ENCODE measurements around the gene ABCB9. TPM values are rescaled to one million over a fixed set of nuclear protein-coding genes. Genes with fewer than 3 reads are reported as not detected.
"Not testable (repeated sequence)": the region's sequence is repeated elsewhere in the genome, so short reads cannot be mapped to it uniquely, and the experiment has no call there.

Gene ABCB9
- total RNA-seq, 1 experiment from 2014 or later, result 1.7 TPM

- H3K36me3 ChIP-seq (replicated peaks; ENCODE audit: control insufficient read depth, insufficient read depth, low read length), result no peaks in the 10 kb centered on the region
- peak; percentile 54 for DNase-seq
- no peaks in the 10 kb centered on the region for H3K27me3 ChIP-seq (ENCODE audit: control insufficient read depth, insufficient read depth, low read length)
- no peak overlapping the region for H3K4me3 ChIP-seq (ENCODE audit: insufficient read depth, low read depth, low read length)
Observed at GRCh38 chr12:122949816-122950675, 16.2 kb downstream of the ABCB9 start.

GRCh38 chr12:122949405-122949804 is 16.9 kb downstream of the ABCB9 start:
- DNase-seq, result peak; percentile 50
- no peaks in the 10 kb centered on the region for H3K27me3 ChIP-seq (ENCODE audit: control insufficient read depth, insufficient read depth, low read length)
- no peaks in the 10 kb centered on the region for H3K36me3 ChIP-seq (replicated peaks; ENCODE audit: control insufficient read depth, insufficient read depth, low read length)
- H3K4me3 ChIP-seq (ENCODE audit: insufficient read depth, low read depth, low read length), result no peak overlapping the region

GRCh38 chr12:122948605-122949004 is 17.7 kb downstream of the ABCB9 start:
- H3K36me3 ChIP-seq (replicated peaks; ENCODE audit: control insufficient read depth, insufficient read depth, low read length), result no peaks in the 10 kb centered on the region
- H3K4me3 ChIP-seq (ENCODE audit: insufficient read depth, low read depth, low read length), result no peak overlapping the region
- H3K27me3 ChIP-seq (ENCODE audit: control insufficient read depth, insufficient read depth, low read length), result no peaks in the 10 kb centered on the region
- DNase-seq, result peak; percentile 51

- no peaks in the 10 kb centered on the region for H3K27me3 ChIP-seq (ENCODE audit: control insufficient read depth, insufficient read depth, low read length)
- H3K36me3 ChIP-seq (replicated peaks; ENCODE audit: control insufficient read depth, insufficient read depth, low read length), result no peaks in the 10 kb centered on the region
- H3K4me3 ChIP-seq (ENCODE audit: insufficient read depth, low read depth, low read length), result no peak overlapping the region
- DNase-seq, result peak; percentile 65
Observed at GRCh38 chr12:122947352-122947792, 18.9 kb downstream of the ABCB9 start.

- Histone ChIP-seq H3K4me3 (ENCODE audit: insufficient read depth, low read depth, low read length) (no peak overlapping the region), H3K36me3 (replicated peaks; ENCODE audit: control insufficient read depth, insufficient read depth, low read length) (no peaks in the 10 kb centered on the region), H3K27me3 (ENCODE audit: control insufficient read depth, insufficient read depth, low read length) (no peaks in the 10 kb centered on the region)
- peak; percentile 54 for DNase-seq
Observed at GRCh38 chr12:122946690-122947341, 19.4 kb downstream of the ABCB9 start.

GRCh38 chr12:122944605-122945592 is 21.4 kb downstream of the ABCB9 start:
- no peaks in the 10 kb centered on the region for H3K36me3 ChIP-seq (replicated peaks; ENCODE audit: control insufficient read depth, insufficient read depth, low read length)
- no peak overlapping the region for H3K4me3 ChIP-seq (ENCODE audit: insufficient read depth, low read depth, low read length)
- DNase-seq, result peak; percentile 37
- no peaks in the 10 kb centered on the region for H3K27me3 ChIP-seq (ENCODE audit: control insufficient read depth, insufficient read depth, low read length)

GRCh38 chr12:122943196-122943595 is 23.1 kb downstream of the ABCB9 start:
- no peaks in the 10 kb centered on the region for H3K36me3 ChIP-seq (replicated peaks; ENCODE audit: control insufficient read depth, insufficient read depth, low read length)
- H3K4me3 ChIP-seq (ENCODE audit: insufficient read depth, low read depth, low read length), result no peak overlapping the region
- peak; percentile 11 for DNase-seq
- no peaks in the 10 kb centered on the region for H3K27me3 ChIP-seq (ENCODE audit: control insufficient read depth, insufficient read depth, low read length)

GRCh38 chr12:122942637-122943036 is 23.6 kb downstream of the ABCB9 start:
- no peak for DNase-seq
- Histone ChIP-seq H3K27me3 (ENCODE audit: control insufficient read depth, insufficient read depth, low read length) (no peaks in the 10 kb centered on the region), H3K4me3 (ENCODE audit: insufficient read depth, low read depth, low read length) (no peak overlapping the region), H3K36me3 (replicated peaks; ENCODE audit: control insufficient read depth, insufficient read depth, low read length) (no peaks in the 10 kb centered on the region)

- not testable (repeated sequence) for H3K27me3 ChIP-seq (ENCODE audit: control insufficient read depth, insufficient read depth, low read length); H3K4me3 ChIP-seq (ENCODE audit: insufficient read depth, low read depth, low read length); H3K36me3 ChIP-seq (replicated peaks; ENCODE audit: control insufficient read depth, insufficient read depth, low read length); DNase-seq
Observed at GRCh38 chr12:122941351-122941750, 24.9 kb downstream of the ABCB9 start.

GRCh38 chr12:122939125-122939524 is 27.1 kb downstream of the ABCB9 start:
- H3K27me3 ChIP-seq (ENCODE audit: control insufficient read depth, insufficient read depth, low read length), result no peaks in the 10 kb centered on the region
- no peak for DNase-seq
- H3K4me3 ChIP-seq (ENCODE audit: insufficient read depth, low read depth, low read length), result no peak overlapping the region
- H3K36me3 ChIP-seq (replicated peaks; ENCODE audit: control insufficient read depth, insufficient read depth, low read length), result no peaks in the 10 kb centered on the region

GRCh38 chr12:122937622-122938091 is 28.6 kb downstream of the ABCB9 start:
- no peak overlapping the region for H3K4me3 ChIP-seq (ENCODE audit: insufficient read depth, low read depth, low read length)
- no peak for DNase-seq
- H3K27me3 ChIP-seq (ENCODE audit: control insufficient read depth, insufficient read depth, low read length), result no peaks in the 10 kb centered on the region
- H3K36me3 ChIP-seq (replicated peaks; ENCODE audit: control insufficient read depth, insufficient read depth, low read length), result no peaks in the 10 kb centered on the region

GRCh38 chr12:122935318-122935717 is 30.9 kb downstream of the ABCB9 start:
- no peaks in the 10 kb centered on the region for H3K36me3 ChIP-seq (replicated peaks; ENCODE audit: control insufficient read depth, insufficient read depth, low read length)
- DNase-seq, result peak; percentile 44
- H3K27me3 ChIP-seq (ENCODE audit: control insufficient read depth, insufficient read depth, low read length), result no peaks in the 10 kb centered on the region
- H3K4me3 ChIP-seq (ENCODE audit: insufficient read depth, low read depth, low read length), result no peak overlapping the region

- no peaks in the 10 kb centered on the region for H3K36me3 ChIP-seq (replicated peaks; ENCODE audit: control insufficient read depth, insufficient read depth, low read length)
- H3K27me3 ChIP-seq (ENCODE audit: control insufficient read depth, insufficient read depth, low read length), result no peaks in the 10 kb centered on the region
- no peak overlapping the region for H3K4me3 ChIP-seq (ENCODE audit: insufficient read depth, low read depth, low read length)
- no peak for DNase-seq
Observed at GRCh38 chr12:122934722-122935121, 31.5 kb downstream of the ABCB9 start.

GRCh38 chr12:122932207-122932606 is 34.1 kb downstream of the ABCB9 start:
- Histone ChIP-seq H3K27me3 (ENCODE audit: control insufficient read depth, insufficient read depth, low read length) (no peaks in the 10 kb centered on the region), H3K36me3 (replicated peaks; ENCODE audit: control insufficient read depth, insufficient read depth, low read length) (no peaks in the 10 kb centered on the region), H3K4me3 (ENCODE audit: insufficient read depth, low read depth, low read length) (no peak overlapping the region)
- DNase-seq, result peak; percentile 26

Measured in H7 (cell line).